ENCODE measurements around the gene CDH10.
A peak's percentile ranks its signal among the peaks of the same experiment; 100 is the strongest.

CDH10 gene

DNA sequence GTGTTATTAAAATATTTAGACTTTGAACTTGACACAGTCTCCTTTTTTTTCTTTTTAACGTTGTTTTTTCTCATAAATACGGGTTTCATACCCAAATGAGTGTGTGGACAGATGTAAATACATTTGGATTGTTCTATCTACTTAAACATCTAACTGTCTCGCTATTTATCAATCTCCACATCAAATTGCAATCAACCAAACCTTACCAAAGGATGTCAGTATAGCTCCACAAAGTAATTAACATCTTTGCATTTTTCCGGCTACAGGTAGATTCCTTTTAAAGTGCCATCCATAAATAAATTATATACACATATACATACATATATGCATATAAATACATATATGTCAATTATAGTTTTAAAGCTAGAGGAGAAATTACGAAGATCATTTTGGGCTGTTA is 705 bp upstream of the CDH10 start:
- TF ChIP-seq, protein P1, sequence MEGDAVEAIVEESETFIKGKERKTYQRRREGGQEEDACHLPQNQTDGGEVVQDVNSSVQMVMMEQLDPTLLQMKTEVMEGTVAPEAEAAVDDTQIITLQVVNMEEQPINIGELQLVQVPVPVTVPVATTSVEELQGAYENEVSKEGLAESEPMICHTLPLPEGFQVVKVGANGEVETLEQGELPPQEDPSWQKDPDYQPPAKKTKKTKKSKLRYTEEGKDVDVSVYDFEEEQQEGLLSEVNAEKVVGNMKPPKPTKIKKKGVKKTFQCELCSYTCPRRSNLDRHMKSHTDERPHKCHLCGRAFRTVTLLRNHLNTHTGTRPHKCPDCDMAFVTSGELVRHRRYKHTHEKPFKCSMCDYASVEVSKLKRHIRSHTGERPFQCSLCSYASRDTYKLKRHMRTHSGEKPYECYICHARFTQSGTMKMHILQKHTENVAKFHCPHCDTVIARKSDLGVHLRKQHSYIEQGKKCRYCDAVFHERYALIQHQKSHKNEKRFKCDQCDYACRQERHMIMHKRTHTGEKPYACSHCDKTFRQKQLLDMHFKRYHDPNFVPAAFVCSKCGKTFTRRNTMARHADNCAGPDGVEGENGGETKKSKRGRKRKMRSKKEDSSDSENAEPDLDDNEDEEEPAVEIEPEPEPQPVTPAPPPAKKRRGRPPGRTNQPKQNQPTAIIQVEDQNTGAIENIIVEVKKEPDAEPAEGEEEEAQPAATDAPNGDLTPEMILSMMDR (IDR thresholded peaks at IDR 0.05; ENCODE audit: low read depth, low read length) = no peak
- H3K4me3 ChIP-seq (replicated peaks in 1 of 2; ENCODE audit: low read depth in 2 of 2, low read length in 2 of 2) = no peak overlapping the region
- DNase-seq (ENCODE audit: low read depth in 2 of 2) = no peak

GRCh38 chr5:24643880-24644279 is 898 bp downstream of the CDH10 start:
- H3K4me3 ChIP-seq (replicated peaks in 1 of 2; ENCODE audit: low read depth in 2 of 2, low read length in 2 of 2) = no peak overlapping the region
- TF ChIP-seq, protein P1 (IDR thresholded peaks at IDR 0.05; ENCODE audit: low read depth, low read length) = no peak
- no peak for DNase-seq (ENCODE audit: low read depth in 2 of 2)

- no peak overlapping the region for H3K4me3 ChIP-seq (replicated peaks in 1 of 2; ENCODE audit: low read depth in 2 of 2, low read length in 2 of 2)
- no peak for DNase-seq (ENCODE audit: low read depth in 2 of 2)
- TF ChIP-seq, protein P1 (IDR thresholded peaks at IDR 0.05; ENCODE audit: low read depth, low read length) = no peak
Observed at GRCh38 chr5:24643156-24643555, 1.6 kb downstream of the CDH10 start.

GRCh38 chr5:24642022-24642421 is 2.8 kb downstream of the CDH10 start:
- no peak overlapping the region for H3K4me3 ChIP-seq (replicated peaks in 1 of 2; ENCODE audit: low read depth in 2 of 2, low read length in 2 of 2)
- TF ChIP-seq, protein P1 (IDR thresholded peaks at IDR 0.05; ENCODE audit: low read depth, low read length) = peak; percentile 41
- peak; percentile 8 to 35 for DNase-seq (ENCODE audit: low read depth in 2 of 2)

DNA sequence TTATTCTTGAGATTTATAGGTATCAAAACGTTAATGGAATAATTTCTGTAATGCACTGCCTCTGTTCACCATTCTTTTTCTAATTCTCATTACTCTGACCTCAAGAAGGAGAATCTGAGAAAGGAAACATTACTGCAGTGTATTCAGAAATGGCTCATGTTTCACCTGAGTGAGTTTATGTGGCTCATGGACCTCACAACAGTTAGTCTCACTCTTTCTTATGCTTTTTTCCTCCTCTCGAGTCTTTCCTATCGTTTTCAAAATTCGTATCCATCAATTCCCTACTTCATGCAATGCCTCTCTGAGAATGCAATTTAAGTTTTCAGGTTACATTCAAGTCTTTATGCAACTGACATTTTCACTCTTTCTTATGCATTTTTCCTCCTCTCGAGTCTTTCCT is 9.6 kb downstream of the CDH10 start:
- no peak for DNase-seq (ENCODE audit: low read depth in 2 of 2)
- no peak overlapping the region for H3K4me3 ChIP-seq (replicated peaks in 1 of 2; ENCODE audit: low read depth in 2 of 2, low read length in 2 of 2)
- TF ChIP-seq, protein P1 (IDR thresholded peaks at IDR 0.05; ENCODE audit: low read depth, low read length) = no peak

DNA sequence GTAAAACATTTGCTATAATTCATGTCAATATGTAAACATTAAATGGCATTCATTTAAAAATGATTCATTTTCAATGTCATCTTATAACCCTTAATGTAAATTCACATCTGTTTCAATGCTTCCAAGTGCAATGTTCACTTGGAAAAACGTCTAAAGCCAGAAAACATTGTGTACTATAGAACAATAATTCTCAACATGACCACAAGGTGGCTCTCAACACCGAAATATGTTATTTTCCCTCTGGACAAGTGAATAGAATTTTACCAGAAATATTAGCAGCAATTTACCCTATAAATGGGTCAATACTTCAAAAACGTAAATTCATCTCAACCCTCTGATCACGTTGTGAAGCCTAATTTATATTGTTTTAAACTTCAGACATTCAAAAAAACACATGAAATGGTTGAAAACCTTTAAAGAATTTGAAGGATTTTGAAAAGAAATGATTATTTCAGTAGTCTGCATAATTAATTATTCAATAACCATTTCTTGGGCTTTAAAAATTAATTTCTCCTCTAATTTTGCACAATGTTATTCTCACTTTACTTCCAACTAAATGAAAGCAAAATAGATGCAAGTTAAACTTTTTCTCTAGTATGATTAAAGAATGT is 11.0 kb downstream of the CDH10 start:
- peak; percentile 41 to 55 for DNase-seq (ENCODE audit: low read depth in 2 of 2)
- TF ChIP-seq, protein P1 (IDR thresholded peaks at IDR 0.05; ENCODE audit: low read depth, low read length) = peak; percentile 45
- no peak overlapping the region for H3K4me3 ChIP-seq (replicated peaks in 1 of 2; ENCODE audit: low read depth in 2 of 2, low read length in 2 of 2)

DNA sequence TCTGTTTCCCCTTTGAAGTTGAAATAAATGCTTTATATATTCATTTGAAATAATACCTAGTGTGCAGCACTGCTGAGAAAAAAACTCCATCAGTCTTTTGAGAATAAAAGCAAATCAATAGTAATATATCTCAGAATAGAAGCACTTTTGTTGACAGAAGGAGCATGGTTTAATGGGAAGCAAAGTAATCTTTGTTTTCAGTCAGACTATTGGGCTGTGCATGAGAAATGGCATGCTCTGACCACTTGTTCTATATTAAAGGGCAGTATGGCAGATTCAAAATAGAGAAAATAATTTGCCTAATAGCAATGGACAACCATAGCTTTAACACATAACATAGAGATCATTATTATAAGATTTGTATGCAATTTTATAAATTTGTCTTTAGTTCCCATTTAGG is 12.4 kb downstream of the CDH10 start:
- no peak overlapping the region for H3K4me3 ChIP-seq (replicated peaks in 1 of 2; ENCODE audit: low read depth in 2 of 2, low read length in 2 of 2)
- TF ChIP-seq, protein P1 (IDR thresholded peaks at IDR 0.05; ENCODE audit: low read depth, low read length) = no peak
- no peak for DNase-seq (ENCODE audit: low read depth in 2 of 2)
